ENCODE results near the gene ALDH3B1. TPM values are rescaled to one million over a fixed set of nuclear protein-coding genes. Genes with fewer than 3 reads are reported as not detected.

The ALDH3B1 gene
- total RNA-seq, 1 donor = 19.6 TPM

GRCh38 chr11:68006606-68007166 lies 3.4 kb upstream of the ALDH3B1 start:
- Histone ChIP-seq H3K9me3 (ENCODE audit: low read depth, low read length) (no peaks in the 10 kb centered on the region), H3K4me3 (ENCODE audit: low read length) (no peak overlapping the region), H3K27me3 (ENCODE audit: insufficient read depth, low read length) (no peaks in the 10 kb centered on the region), H3K4me1 (ENCODE audit: insufficient read depth, low read length) (peaks cover 75% of the 10 kb centered on the region)

GRCh38 chr11:68007498-68008380 lies 2.4 kb upstream of the ALDH3B1 start:
- H3K27me3 ChIP-seq (ENCODE audit: insufficient read depth, low read length) = no peaks in the 10 kb centered on the region
- peaks cover 75% of the 10 kb centered on the region for H3K4me1 ChIP-seq (ENCODE audit: insufficient read depth, low read length)

GRCh38 chr11:68008381-68009337 lies 1.5 kb upstream of the ALDH3B1 start:
- Histone ChIP-seq H3K9me3 (ENCODE audit: low read depth, low read length) (no peaks in the 10 kb centered on the region), H3K4me3 (ENCODE audit: low read length) (no peak overlapping the region), H3K4me1 (ENCODE audit: insufficient read depth, low read length) (peaks cover 82% of the 10 kb centered on the region), H3K27me3 (ENCODE audit: insufficient read depth, low read length) (no peaks in the 10 kb centered on the region)

More at GRCh38 chr11:68007498-68008380, 2.4 kb upstream of the ALDH3B1 start:
- no peaks in the 10 kb centered on the region for H3K9me3 ChIP-seq (ENCODE audit: low read depth, low read length)
- no peak overlapping the region for H3K4me3 ChIP-seq (ENCODE audit: low read length)

- Histone ChIP-seq H3K4me3 (ENCODE audit: low read length) (peak overlapping the region; percentile 49), H3K4me1 (ENCODE audit: insufficient read depth, low read length) (peaks cover 85% of the 10 kb centered on the region), H3K27me3 (ENCODE audit: insufficient read depth, low read length) (no peaks in the 10 kb centered on the region), H3K9me3 (ENCODE audit: low read depth, low read length) (no peaks in the 10 kb centered on the region)
Measured at GRCh38 chr11:68009391-68010089, 587 bp upstream of the ALDH3B1 start.

- Histone ChIP-seq H3K4me3 (ENCODE audit: low read length) (peak overlapping the region; percentile 49), H3K4me1 (ENCODE audit: insufficient read depth, low read length) (peaks cover 72% of the 10 kb centered on the region), H3K9me3 (ENCODE audit: low read depth, low read length) (no peaks in the 10 kb centered on the region), H3K27me3 (ENCODE audit: insufficient read depth, low read length) (no peaks in the 10 kb centered on the region)
Measured at GRCh38 chr11:68011051-68011943, 1.2 kb downstream of the ALDH3B1 start.

GRCh38 chr11:68012044-68012842 lies 2.1 kb downstream of the ALDH3B1 start:
- H3K9me3 ChIP-seq (ENCODE audit: low read depth, low read length) = no peaks in the 10 kb centered on the region
- H3K27me3 ChIP-seq (ENCODE audit: insufficient read depth, low read length) = no peaks in the 10 kb centered on the region
- peaks cover 67% of the 10 kb centered on the region for H3K4me1 ChIP-seq (ENCODE audit: insufficient read depth, low read length)
- no peak overlapping the region for H3K4me3 ChIP-seq (ENCODE audit: low read length)

- H3K9me3 ChIP-seq (ENCODE audit: low read depth, low read length) = no peaks in the 10 kb centered on the region
- H3K4me1 ChIP-seq (ENCODE audit: insufficient read depth, low read length) = peaks cover 65% of the 10 kb centered on the region
- H3K4me3 ChIP-seq (ENCODE audit: low read length) = no peak overlapping the region
- H3K27me3 ChIP-seq (ENCODE audit: insufficient read depth, low read length) = no peaks in the 10 kb centered on the region
Measured at GRCh38 chr11:68012843-68013610, 2.9 kb downstream of the ALDH3B1 start.

- H3K4me1 ChIP-seq (ENCODE audit: insufficient read depth, low read length) = peaks cover 59% of the 10 kb centered on the region
- no peaks in the 10 kb centered on the region for H3K27me3 ChIP-seq (ENCODE audit: insufficient read depth, low read length)
- H3K4me3 ChIP-seq (ENCODE audit: low read length) = no peak overlapping the region
- H3K9me3 ChIP-seq (ENCODE audit: low read depth, low read length) = no peaks in the 10 kb centered on the region
Measured at GRCh38 chr11:68013611-68014156, 3.6 kb downstream of the ALDH3B1 start.

GRCh38 chr11:68014157-68014946 lies 4.2 kb downstream of the ALDH3B1 start:
- H3K4me3 ChIP-seq (ENCODE audit: low read length) = no peak overlapping the region
- H3K4me1 ChIP-seq (ENCODE audit: insufficient read depth, low read length) = peaks cover 52% of the 10 kb centered on the region
- no peaks in the 10 kb centered on the region for H3K9me3 ChIP-seq (ENCODE audit: low read depth, low read length)
- no peaks in the 10 kb centered on the region for H3K27me3 ChIP-seq (ENCODE audit: insufficient read depth, low read length)

GRCh38 chr11:68014947-68015447 lies 4.9 kb downstream of the ALDH3B1 start:
- H3K9me3 ChIP-seq (ENCODE audit: low read depth, low read length) = no peaks in the 10 kb centered on the region
- no peak overlapping the region for H3K4me3 ChIP-seq (ENCODE audit: low read length)
- no peaks in the 10 kb centered on the region for H3K27me3 ChIP-seq (ENCODE audit: insufficient read depth, low read length)
- H3K4me1 ChIP-seq (ENCODE audit: insufficient read depth, low read length) = peaks cover 46% of the 10 kb centered on the region

GRCh38 chr11:68015467-68015866 lies 5.3 kb downstream of the ALDH3B1 start:
- Histone ChIP-seq H3K27me3 (ENCODE audit: insufficient read depth, low read length) (no peaks in the 10 kb centered on the region), H3K9me3 (ENCODE audit: low read depth, low read length) (no peaks in the 10 kb centered on the region), H3K4me3 (ENCODE audit: low read length) (no peak overlapping the region), H3K4me1 (ENCODE audit: insufficient read depth, low read length) (peaks cover 41% of the 10 kb centered on the region)
